ENCODE results near the gene CFAP20DC.

DNA sequence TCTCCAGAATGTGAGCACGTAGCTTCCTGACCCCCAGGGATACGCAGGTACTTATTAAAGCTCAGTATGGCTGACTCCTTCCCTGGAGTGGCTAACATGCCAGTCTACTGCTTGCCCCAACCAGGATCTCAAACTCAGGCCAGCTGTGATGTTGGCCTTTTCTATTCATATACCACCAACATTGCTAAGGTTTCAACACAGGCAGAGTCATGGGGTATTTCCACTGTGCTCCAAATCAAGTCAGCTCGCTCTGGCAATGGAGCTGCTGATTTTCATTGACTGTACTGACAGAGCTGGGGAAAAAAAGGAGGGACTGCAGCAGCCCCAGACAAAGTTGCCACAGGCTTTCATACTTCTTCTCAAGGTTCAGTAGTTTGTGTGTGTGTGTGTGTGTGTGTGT, 87.0 kb downstream of the CFAP20DC start:
- TF ChIP-seq, protein P1, sequence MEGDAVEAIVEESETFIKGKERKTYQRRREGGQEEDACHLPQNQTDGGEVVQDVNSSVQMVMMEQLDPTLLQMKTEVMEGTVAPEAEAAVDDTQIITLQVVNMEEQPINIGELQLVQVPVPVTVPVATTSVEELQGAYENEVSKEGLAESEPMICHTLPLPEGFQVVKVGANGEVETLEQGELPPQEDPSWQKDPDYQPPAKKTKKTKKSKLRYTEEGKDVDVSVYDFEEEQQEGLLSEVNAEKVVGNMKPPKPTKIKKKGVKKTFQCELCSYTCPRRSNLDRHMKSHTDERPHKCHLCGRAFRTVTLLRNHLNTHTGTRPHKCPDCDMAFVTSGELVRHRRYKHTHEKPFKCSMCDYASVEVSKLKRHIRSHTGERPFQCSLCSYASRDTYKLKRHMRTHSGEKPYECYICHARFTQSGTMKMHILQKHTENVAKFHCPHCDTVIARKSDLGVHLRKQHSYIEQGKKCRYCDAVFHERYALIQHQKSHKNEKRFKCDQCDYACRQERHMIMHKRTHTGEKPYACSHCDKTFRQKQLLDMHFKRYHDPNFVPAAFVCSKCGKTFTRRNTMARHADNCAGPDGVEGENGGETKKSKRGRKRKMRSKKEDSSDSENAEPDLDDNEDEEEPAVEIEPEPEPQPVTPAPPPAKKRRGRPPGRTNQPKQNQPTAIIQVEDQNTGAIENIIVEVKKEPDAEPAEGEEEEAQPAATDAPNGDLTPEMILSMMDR (conservative IDR thresholded peaks at IDR 0.05; ENCODE audit: low read depth in 2 of 2) = no peak
- no peak for TF ChIP-seq EZH2 (IDR thresholded peaks at IDR 0.05; ENCODE audit: low read depth, unreplicated experiment)
